ENCODE data around the gene PRKCQ.

DNA sequence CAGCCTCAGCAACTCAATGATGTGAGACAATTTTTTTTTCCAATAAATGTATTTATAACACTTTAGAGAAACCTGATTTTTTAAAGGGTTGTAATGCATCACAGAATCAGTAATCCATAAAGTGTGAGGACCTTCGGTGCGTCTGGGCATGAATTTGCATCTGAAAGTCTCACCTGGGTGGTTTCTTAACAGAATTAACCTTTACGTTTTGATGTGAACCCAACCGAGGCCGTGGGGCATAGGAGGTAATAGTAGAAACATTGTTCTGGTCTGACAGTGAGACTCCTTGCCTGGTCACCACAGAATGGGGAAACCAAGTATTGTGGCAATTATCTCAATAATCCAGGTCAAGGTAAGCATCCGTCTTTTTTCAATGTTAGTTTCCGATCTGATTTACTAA lies 114.6 kb downstream of the PRKCQ start:
- TF ChIP-seq, protein P1, sequence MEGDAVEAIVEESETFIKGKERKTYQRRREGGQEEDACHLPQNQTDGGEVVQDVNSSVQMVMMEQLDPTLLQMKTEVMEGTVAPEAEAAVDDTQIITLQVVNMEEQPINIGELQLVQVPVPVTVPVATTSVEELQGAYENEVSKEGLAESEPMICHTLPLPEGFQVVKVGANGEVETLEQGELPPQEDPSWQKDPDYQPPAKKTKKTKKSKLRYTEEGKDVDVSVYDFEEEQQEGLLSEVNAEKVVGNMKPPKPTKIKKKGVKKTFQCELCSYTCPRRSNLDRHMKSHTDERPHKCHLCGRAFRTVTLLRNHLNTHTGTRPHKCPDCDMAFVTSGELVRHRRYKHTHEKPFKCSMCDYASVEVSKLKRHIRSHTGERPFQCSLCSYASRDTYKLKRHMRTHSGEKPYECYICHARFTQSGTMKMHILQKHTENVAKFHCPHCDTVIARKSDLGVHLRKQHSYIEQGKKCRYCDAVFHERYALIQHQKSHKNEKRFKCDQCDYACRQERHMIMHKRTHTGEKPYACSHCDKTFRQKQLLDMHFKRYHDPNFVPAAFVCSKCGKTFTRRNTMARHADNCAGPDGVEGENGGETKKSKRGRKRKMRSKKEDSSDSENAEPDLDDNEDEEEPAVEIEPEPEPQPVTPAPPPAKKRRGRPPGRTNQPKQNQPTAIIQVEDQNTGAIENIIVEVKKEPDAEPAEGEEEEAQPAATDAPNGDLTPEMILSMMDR (IDR thresholded peaks at IDR 0.05), result no peak
- TF ChIP-seq POLR2A (IDR thresholded peaks at IDR 0.05), result no peak

Measured in testis (tissue), 2 donors.